CD4-positive, alpha-beta T cell (primary cell): ENCODE results near the gene RPL23. TPM values are rescaled to one million over a fixed set of nuclear protein-coding genes. Genes with fewer than 3 reads are reported as not detected.

Experiments used
- ATAC-seq: fragments of 200-7000 bp; cut with Tn5 transposase; one replicate; pipeline ENCODE4 v1.10.0; 2022; ENCODE audit warnings: mild to moderate bottlenecking; ENCODE audit not compliant: poor library complexity
- CTCF ChIA-PET: fragments of 350-600 bp; sonication (Branson Sonifier 250); formaldehyde crosslinking; loops from one replicate; lab custom pipeline; 2021; ENCODE audit warnings: antibody characterized with exemption, inconsistent platforms; lab: Charles Lee
- POLR2A ChIA-PET: fragments of 350-600 bp; sonication (Branson Sonifier 250); formaldehyde crosslinking; loops from one replicate; lab custom pipeline; 2021; ENCODE audit warnings: antibody characterized with exemption, inconsistent platforms; lab: Charles Lee
- DNase-seq, 14 experiments: peaks; one replicate each; pipeline ENCODE4 v3.0.0-alpha.2; 2013 to 2020; ENCODE audit warnings: mixed read lengths in 2 of 14
- H3K27ac ChIP-seq, 2 donors: one replicate each; pipeline versions ENCODE4 v1.5.1 to v1.7.0; 2013; ENCODE audit warnings: low read length in 2 of 2, low read depth in 1 of 2, mild to moderate bottlenecking in 1 of 2
- H3K27me3 ChIP-seq, 2 experiments: 1 replicate in 1 of 2; 2 replicates in 1 of 2; pipeline versions ENCODE4 v1.6.1 to v1.7.0; 2013; ENCODE audit warnings: low read length in 2 of 2, control low read depth in 1 of 2, mild to moderate bottlenecking in 1 of 2, moderate library complexity in 1 of 2; ENCODE audit not compliant: insufficient read depth in 2 of 2, control insufficient read depth in 1 of 2
- H3K36me3 ChIP-seq: one replicate; pipeline ENCODE4 v1.6.1; 2013; ENCODE audit warnings: low read length, control low read depth; ENCODE audit not compliant: insufficient read depth
- H3K4me1 ChIP-seq: one replicate; pipeline ENCODE4 v1.6.1; 2013; ENCODE audit warnings: low read length, control low read depth; ENCODE audit not compliant: insufficient read depth
- H3K4me3 ChIP-seq: one replicate; pipeline ENCODE4 v1.5.1; 2013; ENCODE audit warnings: mild to moderate bottlenecking, low read length, moderate library complexity
- H3K9me3 ChIP-seq, 2 experiments: 1 replicate in 1 of 2; 2 replicates in 1 of 2; pipeline versions ENCODE4 v1.6.1 to v1.7.0; 2013; ENCODE audit warnings: low read length in 2 of 2, mild to moderate bottlenecking in 2 of 2, control low read depth in 1 of 2, moderate library complexity in 1 of 2; ENCODE audit not compliant: control insufficient read depth in 1 of 2, insufficient read depth in 1 of 2
- H3K27ac Mint-ChIP-seq: one replicate; pipeline ENCODE4 v1.8.0; 2020; ENCODE audit warnings: mixed read lengths
- H3K27me3 Mint-ChIP-seq: one replicate; pipeline ENCODE4 v1.8.0; 2021; ENCODE audit warnings: mixed read lengths
- H3K36me3 Mint-ChIP-seq: one replicate; pipeline ENCODE4 v1.8.0; 2021; ENCODE audit warnings: low read depth, mixed read lengths
- H3K4me1 Mint-ChIP-seq: one replicate; pipeline ENCODE4 v1.8.0; 2021; ENCODE audit warnings: low read depth, mixed read lengths
- H3K4me3 Mint-ChIP-seq: one replicate; pipeline ENCODE4 v1.8.0; 2020; ENCODE audit warnings: mild to moderate bottlenecking, mixed read lengths
- H3K9me3 Mint-ChIP-seq: one replicate; pipeline ENCODE4 v1.8.0; 2020; ENCODE audit warnings: mixed read lengths
- intact Hi-C, 2 experiments: fragments of 100-400 bp; cut with DNase I in 1 of 2; cut with micrococcal nuclease in 1 of 2; formaldehyde crosslinking; loops; one replicate each; pipeline versions ENCODE4 v1.15.1 to v1.9.0; 2023 to 2025; cut with DNase I, micrococcal nuclease
- total RNA-seq, 174 experiments: library from RNA in 2 of 174; stranded (reverse) in 2 of 174; gene quantifications; one replicate each; pipeline ENCODE4 v1.2.3 and lab custom pipeline; 2021 to 2026
- TF ChIP-seq, protein P1 (sequence below): fragments of 200-600 bp; IDR thresholded peaks from one replicate; pipeline ENCODE4 v1.8.0; 2022; ENCODE audit warnings: antibody characterized with exemption, mild to moderate bottlenecking

RPL23 gene
- total RNA-seq, 2 experiments from 2014 or later, result 2,293 to 2,296 TPM

DNA sequence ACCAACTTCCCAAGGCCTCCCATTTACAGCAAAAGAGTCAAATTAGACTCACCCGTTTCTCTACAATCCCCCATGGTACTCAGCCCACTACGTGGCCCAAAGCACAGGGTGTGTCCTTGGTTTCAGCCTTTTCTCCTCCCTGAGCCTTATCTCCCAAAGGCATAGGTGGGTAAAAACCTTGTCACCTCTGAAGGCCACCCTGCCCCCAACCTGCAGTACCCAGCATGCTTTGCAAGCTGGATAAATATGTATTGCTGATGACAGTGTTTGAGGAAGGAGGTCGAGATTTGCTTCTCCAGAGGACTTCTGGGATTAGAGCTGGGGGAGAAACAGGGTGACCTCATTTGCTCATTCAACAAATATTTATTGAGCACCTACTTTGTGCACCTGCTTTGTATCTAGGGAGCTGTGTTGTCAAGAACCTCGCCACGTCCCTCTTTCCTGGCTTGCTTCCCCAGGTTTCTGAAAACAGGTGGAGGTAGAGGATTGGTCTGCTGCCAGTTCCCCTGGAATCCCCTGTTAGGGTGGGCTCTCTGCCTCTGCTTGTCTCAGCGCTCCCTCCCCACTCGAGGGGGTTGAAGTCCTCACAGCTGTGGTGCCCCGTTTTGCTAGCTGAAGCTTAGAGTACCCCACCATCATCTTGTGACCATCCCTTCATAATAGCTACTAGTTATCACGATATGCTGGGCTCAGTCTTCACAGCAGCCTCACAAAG, 19.3 kb upstream of the RPL23 start:
- intact Hi-C loops, result loop anchor here (5.0 to 10.0 kb wide), 4 partner anchors 39 to 222 kb away; partner anchors contain the start of gene FBXO47 (in 1 of the 2)
- ATAC-seq (no peak), DNase-seq (no peak)
- Mint-ChIP-seq H3K4me1 (peaks cover 79% of the 10 kb centered on the region), H3K27ac (peak overlapping the region; percentile 89), H3K4me3 (peak overlapping the region; percentile 90), H3K9me3 (no peaks in the 10 kb centered on the region), H3K27me3 (peaks cover 6% of the 10 kb centered on the region), H3K36me3 (peaks cover 57% of the 10 kb centered on the region)
- Histone ChIP-seq H3K4me1 (peaks cover 79% of the 10 kb centered on the region), H3K27ac (peak overlapping the region; percentile 69 to 70), H3K36me3 (peaks cover 33% of the 10 kb centered on the region), H3K9me3 (no peaks in the 10 kb centered on the region), H3K27me3 (no peaks in the 10 kb centered on the region), H3K4me3 (peak overlapping the region; percentile 97)
- ChIA-PET POLR2A (interaction anchor here (0.6 to 7.9 kb wide), 7 partner anchors 10 to 1461 kb away, joined by 3 to 154 read pairs (median 7); partner anchors contain the start of genes LASP1NB and RPL23), CTCF (interaction anchor here (0.8 to 4.3 kb wide), 6 partner anchors 21 to 281 kb away, joined by 3 to 30 read pairs (median 6); no protein-coding TSS in a partner anchor)
- TF ChIP-seq, protein P1, sequence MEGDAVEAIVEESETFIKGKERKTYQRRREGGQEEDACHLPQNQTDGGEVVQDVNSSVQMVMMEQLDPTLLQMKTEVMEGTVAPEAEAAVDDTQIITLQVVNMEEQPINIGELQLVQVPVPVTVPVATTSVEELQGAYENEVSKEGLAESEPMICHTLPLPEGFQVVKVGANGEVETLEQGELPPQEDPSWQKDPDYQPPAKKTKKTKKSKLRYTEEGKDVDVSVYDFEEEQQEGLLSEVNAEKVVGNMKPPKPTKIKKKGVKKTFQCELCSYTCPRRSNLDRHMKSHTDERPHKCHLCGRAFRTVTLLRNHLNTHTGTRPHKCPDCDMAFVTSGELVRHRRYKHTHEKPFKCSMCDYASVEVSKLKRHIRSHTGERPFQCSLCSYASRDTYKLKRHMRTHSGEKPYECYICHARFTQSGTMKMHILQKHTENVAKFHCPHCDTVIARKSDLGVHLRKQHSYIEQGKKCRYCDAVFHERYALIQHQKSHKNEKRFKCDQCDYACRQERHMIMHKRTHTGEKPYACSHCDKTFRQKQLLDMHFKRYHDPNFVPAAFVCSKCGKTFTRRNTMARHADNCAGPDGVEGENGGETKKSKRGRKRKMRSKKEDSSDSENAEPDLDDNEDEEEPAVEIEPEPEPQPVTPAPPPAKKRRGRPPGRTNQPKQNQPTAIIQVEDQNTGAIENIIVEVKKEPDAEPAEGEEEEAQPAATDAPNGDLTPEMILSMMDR, result no peak

DNA sequence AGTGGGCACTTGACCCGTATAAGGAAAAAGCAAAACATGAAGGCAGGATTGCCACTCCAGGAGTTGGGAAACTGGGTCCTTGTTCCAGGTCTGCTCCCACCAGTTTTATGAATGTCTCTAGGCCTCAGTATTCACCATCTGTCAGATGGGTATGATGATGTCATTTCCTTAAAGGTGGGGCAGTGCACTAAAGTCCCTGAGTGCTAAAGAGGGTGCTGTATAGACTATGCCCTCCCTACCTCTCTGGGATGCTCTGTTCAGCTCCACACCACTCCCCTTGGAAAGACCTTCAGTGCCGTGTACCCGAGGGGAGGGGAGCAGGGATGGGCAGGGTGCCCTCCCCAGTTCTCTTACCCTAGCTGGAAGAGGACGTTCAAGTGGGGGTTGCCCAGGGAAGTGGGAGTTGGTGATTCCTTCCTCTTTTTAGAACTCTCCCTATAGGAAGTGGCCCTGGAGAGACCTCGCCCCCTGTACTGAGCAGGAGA, 18.5 kb upstream of the RPL23 start:
- peak overlapping the region; percentile 89 for H3K27ac Mint-ChIP-seq
- peak overlapping the region; percentile 90 for H3K4me3 Mint-ChIP-seq
- peaks cover 13% of the 10 kb centered on the region for H3K27me3 Mint-ChIP-seq
- H3K4me1 Mint-ChIP-seq, result peaks cover 79% of the 10 kb centered on the region
- H3K36me3 ChIP-seq, result peaks cover 28% of the 10 kb centered on the region
- peak in 2 of 14 experiments; percentile 45 to 59 for DNase-seq
- H3K9me3 ChIP-seq, result no peaks in the 10 kb centered on the region
- TF ChIP-seq, protein P1, result no peak
- POLR2A ChIA-PET, result interaction anchor here (0.6 to 7.9 kb wide), 10 partner anchors 11 to 1460 kb away, joined by 3 to 154 read pairs (median 6); partner anchors contain the start of genes FBXO47, PLXDC1, RPL19 and RPL23
- H3K27ac ChIP-seq, result peak overlapping the region; percentile 69 to 70
- H3K9me3 Mint-ChIP-seq, result no peaks in the 10 kb centered on the region
- CTCF ChIA-PET, result interaction anchor here (0.8 to 4.3 kb wide), 13 partner anchors 12 to 282 kb away, joined by 3 to 30 read pairs (median 4); partner anchors contain the start of genes CWC25 and PLXDC1
- peaks cover 56% of the 10 kb centered on the region for H3K36me3 Mint-ChIP-seq
- H3K27me3 ChIP-seq, result no peaks in the 10 kb centered on the region
- no peak for ATAC-seq
- intact Hi-C loops, result loop anchor here (5.0 to 10.0 kb wide), 4 partner anchors 40 to 223 kb away; partner anchors contain the start of gene FBXO47 (in 1 of the 2)
- peaks cover 76% of the 10 kb centered on the region for H3K4me1 ChIP-seq
- peak overlapping the region; percentile 97 for H3K4me3 ChIP-seq

DNA sequence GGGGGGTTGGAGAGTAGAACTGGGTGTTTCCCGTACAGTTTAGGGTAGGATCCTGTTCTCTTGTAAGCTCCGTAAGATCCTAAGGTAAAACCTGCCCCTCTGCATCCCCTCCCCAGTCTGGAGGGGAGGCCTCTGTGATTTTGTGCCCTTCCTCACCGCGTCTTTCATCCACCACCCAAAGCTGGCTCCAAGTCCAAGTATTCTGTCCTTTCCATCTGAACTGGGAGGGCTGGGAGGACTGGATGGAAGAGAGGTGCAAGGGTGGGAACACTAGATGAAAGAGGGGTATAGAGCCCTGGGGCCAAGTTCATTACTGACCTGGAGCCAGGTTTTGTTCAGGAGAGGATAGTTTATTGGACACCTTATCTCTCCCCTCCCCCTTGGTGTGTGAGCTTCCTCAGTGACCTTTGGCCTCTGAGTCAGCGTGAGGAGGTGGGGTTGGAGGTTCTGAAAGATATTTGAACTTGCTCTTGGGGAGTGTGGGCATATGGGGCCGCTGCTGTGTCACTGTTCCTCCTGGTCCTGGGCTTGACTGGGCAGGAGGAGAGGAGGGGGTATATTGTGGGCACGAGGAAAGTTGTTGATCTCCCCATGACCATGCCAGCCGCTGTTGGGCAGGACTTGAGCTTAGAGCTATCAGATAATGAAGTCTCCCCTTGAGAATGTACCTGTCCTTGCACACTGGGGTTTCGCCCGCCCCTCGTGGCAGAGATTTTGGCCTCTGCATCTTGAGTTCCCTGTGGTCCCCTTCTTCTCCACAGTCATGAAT, 17.9 kb upstream of the RPL23 start:
- H3K27ac Mint-ChIP-seq, result peak overlapping the region; percentile 89
- DNase-seq (peak; percentile 42 to 85 (median 68)), ATAC-seq (peak; percentile 40)
- Histone ChIP-seq H3K27me3 (no peaks in the 10 kb centered on the region), H3K4me1 (peaks cover 72% of the 10 kb centered on the region), H3K9me3 (no peaks in the 10 kb centered on the region), H3K4me3 (peak overlapping the region; percentile 97), H3K27ac (peak overlapping the region; percentile 69 to 70), H3K36me3 (peaks cover 25% of the 10 kb centered on the region)
- intact Hi-C loops, result loop anchor here (1.0 to 10.0 kb wide), 8 partner anchors 18 to 282 kb away; partner anchors contain the start of genes FBXO47 (in 1 of the 2) and RPL23 (in 1 of the 2)
- ChIA-PET POLR2A (interaction anchor here (0.6 to 7.9 kb wide), 19 partner anchors 12 to 335 kb away, joined by 3 to 154 read pairs (median 5); partner anchors contain the start of genes FBXO47, LASP1NB, PLXDC1 and PSMB3), CTCF (interaction anchor here (0.6 to 4.3 kb wide), 21 partner anchors 12 to 1315 kb away, joined by 3 to 30 read pairs (median 4); partner anchors contain the start of genes CWC25 and PLXDC1)
- TF ChIP-seq, protein P1, result no peak
- H3K9me3 Mint-ChIP-seq, result no peaks in the 10 kb centered on the region
- H3K36me3 Mint-ChIP-seq, result peaks cover 53% of the 10 kb centered on the region
- peaks cover 73% of the 10 kb centered on the region for H3K4me1 Mint-ChIP-seq
- H3K4me3 Mint-ChIP-seq, result peak overlapping the region; percentile 90
- peaks cover 13% of the 10 kb centered on the region for H3K27me3 Mint-ChIP-seq
